ENCODE results near the gene ZER1.
"Not testable (repeated sequence)": the region's sequence is repeated elsewhere in the genome, so short reads cannot be mapped to it uniquely, and the experiment has no call there.

Gene ZER1

GRCh38 chr9:128787659-128788058, 15.9 kb upstream of the ZER1 start:
- TF ChIP-seq CTCF (IDR thresholded peaks at IDR 0.05; ENCODE audit: low read depth, low read length, missing control alignments) = no peak
- H3K4me3 ChIP-seq (ENCODE audit: low read depth, low read length) = peak overlapping the region; percentile 99
- no peak for DNase-seq (ENCODE audit: low read depth)

- peak within 1 kb of the TSS; percentile 99 for H3K4me3 ChIP-seq (ENCODE audit: low read depth, low read length)
- peak; percentile 48 for DNase-seq (ENCODE audit: low read depth)
- no peak for TF ChIP-seq CTCF (IDR thresholded peaks at IDR 0.05; ENCODE audit: low read depth, low read length, missing control alignments)
Measured at GRCh38 chr9:128786681-128787601, 15.2 kb upstream of the ZER1 start, which contains the start of gene TBC1D13. TSS of gene TBC1D13 (plus strand) at chr9:128787253. CDS start at chr9:128787354, 101 bp downstream.

GRCh38 chr9:128785427-128785826, 13.7 kb upstream of the ZER1 start:
- no peak overlapping the region for H3K4me3 ChIP-seq (ENCODE audit: low read depth, low read length)
- DNase-seq (ENCODE audit: low read depth) = no peak
- no peak for TF ChIP-seq CTCF (IDR thresholded peaks at IDR 0.05; ENCODE audit: low read depth, low read length, missing control alignments)

- no peak for TF ChIP-seq CTCF (IDR thresholded peaks at IDR 0.05; ENCODE audit: low read depth, low read length, missing control alignments)
- no peak for DNase-seq (ENCODE audit: low read depth)
- no peak overlapping the region for H3K4me3 ChIP-seq (ENCODE audit: low read depth, low read length)
Measured at GRCh38 chr9:128782669-128783068, 10.9 kb upstream of the ZER1 start.

- no peak for DNase-seq (ENCODE audit: low read depth)
- TF ChIP-seq CTCF (IDR thresholded peaks at IDR 0.05; ENCODE audit: low read depth, low read length, missing control alignments) = no peak
- H3K4me3 ChIP-seq (ENCODE audit: low read depth, low read length) = no peak overlapping the region
Measured at GRCh38 chr9:128781187-128782070, 9.7 kb upstream of the ZER1 start.

- H3K4me3 ChIP-seq (ENCODE audit: low read depth, low read length); DNase-seq (ENCODE audit: low read depth): not testable (repeated sequence)
Measured at GRCh38 chr9:128780093-128780492, 8.4 kb upstream of the ZER1 start.

GRCh38 chr9:128774804-128775203, 3.1 kb upstream of the ZER1 start:
- no peak for DNase-seq (ENCODE audit: low read depth)

More at GRCh38 chr9:128774804-128775203, 3.1 kb upstream of the ZER1 start:
- no peak overlapping the region for H3K4me3 ChIP-seq (ENCODE audit: low read depth, low read length)
- TF ChIP-seq CTCF (IDR thresholded peaks at IDR 0.05; ENCODE audit: low read depth, low read length, missing control alignments) = no peak

Data from GM12864 (cell line).